HG03460 (cell line): ENCODE measurements around the gene LRG1.
"Not testable (repeated sequence)": the region's sequence is repeated elsewhere in the genome, so short reads cannot be mapped to it uniquely, and the experiment has no call there.

Experiments used
- ATAC-seq: cut with Tn5 transposase; IDR thresholded peaks from one replicate; pipeline ENCODE4 v1.9.1; 2021; ENCODE audit not compliant: unreplicated experiment

LRG1 gene

GRCh38 chr19:4576016-4576933 is 36.4 kb upstream of the LRG1 start:
- ATAC-seq, result no peak

- no peak for ATAC-seq
Observed at GRCh38 chr19:4575267-4576015, 35.6 kb upstream of the LRG1 start.

DNA sequence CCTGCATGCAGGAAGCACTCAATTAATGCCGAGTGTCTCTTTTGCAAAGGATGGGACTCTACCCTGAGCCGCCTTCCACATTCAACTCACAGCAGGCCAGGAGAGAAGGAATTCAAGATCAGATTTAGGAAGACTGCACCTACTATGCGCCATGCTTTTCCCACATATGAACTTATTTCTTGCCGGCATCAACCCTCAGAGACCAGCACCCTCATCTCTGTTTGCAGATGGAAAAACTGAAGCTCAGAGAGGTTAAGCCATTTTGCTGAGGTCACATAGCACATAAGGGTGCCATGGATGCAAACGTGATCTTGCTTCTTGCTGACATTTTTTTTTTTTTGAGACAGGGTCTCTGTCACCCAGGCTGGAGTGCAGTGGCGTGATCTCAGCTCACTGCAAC is 33.8 kb upstream of the LRG1 start:
- no peak for ATAC-seq

DNA sequence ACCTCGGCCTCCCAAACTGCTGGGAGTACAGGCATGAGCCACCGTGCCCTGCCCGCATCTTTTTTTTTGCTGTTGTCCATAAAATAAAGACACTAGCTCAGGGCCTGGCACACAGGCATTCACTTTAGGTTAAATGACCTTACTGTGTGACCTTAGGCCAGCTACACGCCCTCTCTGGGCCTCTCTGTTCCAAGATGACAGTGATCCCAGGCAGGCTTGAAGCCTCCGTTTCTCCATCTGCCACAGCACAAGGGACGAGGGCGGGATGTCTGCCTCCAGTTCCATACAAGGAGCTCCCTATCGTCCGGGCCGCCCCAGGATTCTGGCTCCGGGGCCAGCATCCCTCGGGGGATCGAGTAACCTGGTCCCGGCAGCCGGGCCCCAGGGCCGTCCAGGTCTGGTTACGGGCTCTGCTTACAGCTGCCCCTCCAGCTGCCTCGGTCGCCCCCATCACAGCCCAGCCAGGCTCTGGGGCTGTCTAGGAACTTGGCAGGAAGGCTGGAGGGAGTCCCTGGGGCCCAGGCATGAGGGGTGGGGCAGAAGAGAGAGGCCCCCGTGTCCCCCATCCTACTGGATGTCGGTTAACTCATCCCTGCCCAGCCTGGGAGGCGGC is 31.6 kb upstream of the LRG1 start:
- no peak for ATAC-seq

- no peak for ATAC-seq
Observed at GRCh38 chr19:4570916-4571304, 31.1 kb upstream of the LRG1 start.

DNA sequence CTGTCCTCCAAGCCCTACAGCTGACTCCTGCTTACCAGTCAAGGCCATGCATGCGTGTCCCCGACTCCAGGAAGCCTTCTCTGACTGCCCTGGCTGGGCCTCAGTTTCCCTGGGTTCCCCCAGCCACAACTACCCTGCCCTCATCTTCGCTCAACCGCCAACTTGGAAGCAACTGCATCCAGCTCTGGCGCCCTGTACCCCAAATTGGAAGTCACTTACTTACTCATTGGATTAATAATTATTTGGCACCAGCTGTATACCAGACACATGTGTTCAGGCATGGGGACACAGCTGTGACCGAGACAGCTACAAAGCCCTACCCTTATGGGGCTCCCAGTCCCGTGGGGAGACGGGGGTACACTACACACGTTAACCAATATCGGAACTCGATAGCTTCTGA is 30.6 kb upstream of the LRG1 start:
- no peak for ATAC-seq

- ATAC-seq, result no peak
Observed at GRCh38 chr19:4568886-4569285, 29.1 kb upstream of the LRG1 start.

- ATAC-seq, result no peak
Observed at GRCh38 chr19:4567584-4568071, 27.8 kb upstream of the LRG1 start.

DNA sequence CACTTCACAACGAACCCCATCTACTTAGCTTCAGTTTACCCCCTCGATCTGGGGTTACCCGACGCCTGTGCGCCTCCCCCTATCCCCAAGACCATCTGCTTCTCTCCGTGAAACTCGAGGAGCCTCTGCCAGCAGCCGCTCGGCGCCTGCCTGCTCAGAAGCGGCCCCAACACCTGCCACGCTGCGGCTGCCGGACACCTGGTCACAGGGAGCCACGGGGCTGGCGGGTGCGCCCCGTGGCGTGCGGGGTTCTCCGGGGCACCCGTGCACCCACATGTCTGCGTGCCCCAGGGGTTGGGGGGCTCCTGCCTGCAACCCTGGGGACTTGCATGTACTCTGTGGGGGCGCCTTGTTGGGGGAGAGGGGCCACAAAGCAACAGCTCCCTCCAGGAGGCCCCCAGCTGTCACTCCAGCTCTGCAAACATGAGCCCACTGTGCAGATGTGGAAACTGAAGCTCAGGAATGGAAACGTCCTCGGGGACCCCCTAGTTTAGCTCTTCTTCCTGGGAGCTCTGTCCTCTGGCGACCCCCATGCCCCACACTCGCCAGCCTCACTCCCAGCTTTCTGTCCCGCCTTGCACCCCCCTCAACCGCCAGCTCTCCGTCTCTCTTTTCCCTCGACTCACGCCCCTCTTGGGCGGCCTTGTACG is 26.7 kb upstream of the LRG1 start:
- no peak for ATAC-seq

- ATAC-seq, result not testable (repeated sequence)
Observed at GRCh38 chr19:4563562-4563961, 23.7 kb upstream of the LRG1 start.

DNA sequence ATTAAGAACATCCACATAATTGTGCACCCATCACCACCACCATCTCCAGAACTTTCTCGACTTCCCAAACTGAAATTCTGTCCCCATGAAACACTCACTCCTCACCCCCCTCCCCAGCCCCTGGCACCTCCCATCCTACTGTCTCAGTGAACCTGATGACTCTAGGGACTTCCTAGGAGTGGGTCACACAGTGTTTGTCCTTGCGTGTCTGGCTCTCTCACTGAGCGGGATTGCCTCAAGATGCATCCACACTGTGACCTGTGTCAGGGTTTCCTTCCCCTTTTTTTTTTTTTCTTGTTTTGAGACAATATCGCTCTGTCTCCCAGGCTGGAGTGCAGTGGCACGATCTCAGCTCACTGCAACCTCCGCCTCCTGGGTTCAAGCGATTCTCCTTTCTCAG is 22.2 kb upstream of the LRG1 start:
- not testable (repeated sequence) for ATAC-seq

DNA sequence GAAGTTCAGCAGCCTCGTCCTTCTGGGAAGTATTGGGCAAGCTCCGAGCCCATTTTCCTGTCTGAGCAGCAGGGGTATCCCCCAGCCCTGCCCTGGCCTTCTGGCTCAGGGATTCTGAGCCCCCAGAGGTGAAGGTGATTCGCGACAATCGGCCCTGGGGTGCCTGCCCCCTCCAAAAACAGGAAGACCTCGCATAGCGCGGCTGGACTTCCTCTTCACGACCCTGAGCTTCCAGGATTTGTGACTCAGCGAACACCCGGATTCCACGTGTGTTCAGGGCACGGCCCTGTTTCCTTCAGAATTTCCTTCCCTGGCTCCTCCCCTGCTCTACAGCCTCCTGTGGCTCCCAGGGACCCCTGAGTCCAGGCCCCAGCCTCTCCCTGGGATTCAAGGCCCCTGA is 19.7 kb upstream of the LRG1 start, which contains the start of gene SEMA6B:
Gene SEMA6B, minus strand, starts transcription at position 116 of the 400 bp plus-strand sequence. CDS start 1,227 bp downstream, outside the sequence.
- ATAC-seq, result no peak

GRCh38 chr19:4557971-4558941 is 18.4 kb upstream of the LRG1 start:
- ATAC-seq, result no peak

GRCh38 chr19:4557144-4557970 is 17.5 kb upstream of the LRG1 start:
- no peak for ATAC-seq

GRCh38 chr19:4556597-4557127 is 16.8 kb upstream of the LRG1 start:
- ATAC-seq, result no peak

DNA sequence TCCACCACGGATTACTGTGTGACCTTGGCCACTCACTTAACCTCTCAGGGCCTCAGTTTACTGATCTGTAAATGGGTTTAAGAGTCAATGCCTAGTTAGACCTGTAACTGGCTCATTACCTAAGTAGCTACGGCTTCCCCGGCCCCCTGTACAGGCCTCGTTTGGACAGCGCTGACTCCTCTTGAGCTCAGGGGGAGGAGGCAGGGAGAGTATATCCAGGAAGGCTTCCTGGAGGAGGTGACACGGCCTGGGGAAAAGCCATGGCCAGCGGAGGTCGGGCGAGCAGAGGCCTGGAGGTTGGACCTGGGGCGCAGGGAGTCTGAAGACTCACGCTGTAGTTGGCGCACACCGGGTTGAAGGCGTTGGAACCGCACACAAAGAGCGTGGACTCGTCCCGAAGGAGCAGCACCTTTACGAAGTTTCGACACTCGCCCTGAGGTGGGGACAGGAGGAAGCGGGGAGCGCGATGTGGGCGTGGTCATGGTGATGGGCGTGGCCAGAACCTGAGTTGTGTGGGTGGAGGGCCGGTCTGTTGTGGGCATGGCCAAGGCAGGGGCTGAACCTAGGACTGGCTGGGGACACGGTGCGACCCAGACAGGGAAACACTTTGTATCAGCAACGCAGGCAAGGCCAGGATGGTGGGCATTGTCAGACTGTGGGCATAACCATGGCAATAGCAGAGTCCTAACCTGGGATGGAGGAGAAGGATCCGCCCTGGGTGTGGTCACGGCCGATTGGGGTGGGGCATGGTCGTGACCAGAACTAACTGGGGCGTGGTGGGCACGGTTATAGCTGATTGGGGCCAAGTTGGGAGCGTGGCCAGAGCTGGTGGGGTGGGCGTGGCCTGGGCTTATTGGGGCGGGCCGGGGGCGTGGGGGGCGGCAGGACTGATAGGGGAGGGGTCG is 16.1 kb upstream of the LRG1 start:
- ATAC-seq, result no peak

DNA sequence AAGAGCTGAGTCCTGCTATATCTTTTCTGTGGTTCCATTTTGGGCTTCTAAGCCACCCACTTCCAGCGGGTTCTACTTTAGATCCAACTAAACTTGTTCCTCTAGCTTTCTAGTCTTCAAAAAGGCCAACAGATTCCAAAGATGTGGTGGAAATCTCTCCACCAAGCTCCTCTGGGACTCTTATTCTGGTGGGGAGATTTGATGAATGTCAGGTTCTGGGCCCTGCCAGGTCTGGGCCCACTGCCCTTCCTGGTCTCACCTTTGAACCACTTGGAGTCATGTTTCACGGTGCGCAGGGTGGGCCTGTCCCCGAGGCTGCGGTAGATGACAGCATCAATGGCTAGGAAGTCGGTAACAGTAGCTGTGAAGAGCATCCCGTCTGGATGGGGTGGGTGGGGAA is 14.9 kb upstream of the LRG1 start:
- ATAC-seq, result no peak

DNA sequence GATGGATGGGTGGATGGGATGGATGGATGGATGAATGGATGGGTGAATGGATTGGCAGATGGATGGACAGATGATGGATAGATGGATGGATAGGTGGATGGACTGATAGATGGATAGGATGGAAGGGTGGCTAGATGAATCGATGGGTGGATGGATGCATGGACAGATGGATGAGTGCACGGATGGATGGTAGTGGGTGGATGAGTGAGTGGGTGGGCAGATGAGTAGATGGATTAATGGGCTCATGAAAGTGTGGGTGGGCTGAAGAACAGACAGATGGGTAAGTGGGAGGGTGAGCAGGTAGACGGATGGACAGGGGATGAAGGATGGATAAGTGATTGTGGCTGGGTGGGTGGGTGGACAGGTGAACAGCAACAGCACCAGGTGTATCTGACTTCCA is 13.9 kb upstream of the LRG1 start:
- ATAC-seq, result no peak
